ENCODE results near the gene NTN4.

The NTN4 gene

DNA sequence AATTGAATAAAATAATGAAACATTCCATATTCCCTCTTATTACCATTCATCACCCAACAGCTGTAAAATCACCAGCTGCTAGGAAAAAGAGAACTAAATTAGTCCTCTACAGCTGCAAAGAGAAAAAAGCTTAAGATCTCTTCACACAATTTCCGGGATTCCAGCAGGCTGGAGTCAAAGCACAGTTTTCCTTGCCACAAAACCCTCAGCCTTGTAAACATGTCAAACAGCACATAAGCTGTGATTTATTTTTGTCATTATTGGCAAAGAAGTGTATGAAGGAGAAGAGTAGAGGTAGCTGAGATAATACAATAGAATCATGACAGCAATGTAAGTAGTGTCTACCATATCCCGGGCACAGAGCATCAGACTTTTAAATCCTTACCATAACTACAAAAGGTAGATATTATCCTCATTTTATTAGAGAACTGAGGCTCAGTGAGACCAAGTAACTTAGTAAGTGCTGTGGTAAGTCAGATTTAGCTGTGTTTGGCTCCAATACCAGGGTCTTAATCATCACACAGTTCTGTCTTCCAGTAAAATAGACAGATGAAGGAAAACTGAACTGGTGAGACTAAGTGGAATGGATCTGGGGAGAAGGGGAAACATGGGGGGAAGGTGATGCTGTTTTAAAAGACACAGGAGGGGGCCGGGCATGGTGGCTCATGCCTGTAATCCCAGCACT, 57.3 kb downstream of the NTN4 start:
- Histone ChIP-seq H3K4me1 (ENCODE audit: insufficient read depth, poor library complexity, severe bottlenecking) (no peaks in the 10 kb centered on the region), H3K36me3 (ENCODE audit: low read depth) (peaks cover 8% of the 10 kb centered on the region), H3K9me3 (ENCODE audit: severe bottlenecking) (no peaks in the 10 kb centered on the region), H3K27me3 (ENCODE audit: insufficient read depth, poor library complexity, severe bottlenecking) (no peaks in the 10 kb centered on the region), H3K27ac (ENCODE audit: poor library complexity, severe bottlenecking) (peak overlapping the region; percentile 47), H3K4me3 (ENCODE audit: severe bottlenecking) (no peak overlapping the region)
- ATAC-seq (ENCODE audit: low read depth) (peak; percentile 92), DNase-seq (ENCODE audit: low spot score) (no peak)
- no peak for TF ChIP-seq CTCF (IDR thresholded peaks at IDR 0.05; ENCODE audit: poor library complexity, severe bottlenecking)

GRCh38 chr12:95731519-95731958, 59.0 kb downstream of the NTN4 start:
- ATAC-seq (ENCODE audit: low read depth) (no peak), DNase-seq (ENCODE audit: low spot score) (no peak)
- TF ChIP-seq CTCF (IDR thresholded peaks at IDR 0.05; ENCODE audit: poor library complexity, severe bottlenecking), result no peak
- Histone ChIP-seq H3K27ac (ENCODE audit: poor library complexity, severe bottlenecking) (no peak overlapping the region), H3K27me3 (ENCODE audit: insufficient read depth, poor library complexity, severe bottlenecking) (no peaks in the 10 kb centered on the region), H3K4me1 (ENCODE audit: insufficient read depth, poor library complexity, severe bottlenecking) (no peaks in the 10 kb centered on the region), H3K36me3 (ENCODE audit: low read depth) (peaks cover 17% of the 10 kb centered on the region), H3K9me3 (ENCODE audit: severe bottlenecking) (no peaks in the 10 kb centered on the region), H3K4me3 (ENCODE audit: severe bottlenecking) (no peak overlapping the region)

DNA sequence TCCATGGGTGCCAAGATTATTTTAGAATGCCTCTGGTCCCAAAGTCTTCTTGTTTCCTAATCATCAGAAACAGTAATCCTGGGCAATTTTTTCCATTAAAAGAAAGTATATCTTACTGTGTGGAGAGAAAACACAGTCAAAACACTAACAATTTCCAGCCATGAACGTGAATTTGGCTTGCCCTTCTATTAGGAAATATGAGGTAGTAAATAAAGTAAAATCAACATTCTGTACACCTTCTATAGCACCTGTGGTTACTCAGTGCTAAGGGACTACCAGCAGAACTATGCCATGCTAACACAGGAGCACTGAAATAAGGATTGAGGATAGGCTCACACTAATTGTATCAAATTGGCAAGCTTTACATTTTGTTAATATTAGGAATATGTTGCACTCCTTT, 60.1 kb downstream of the NTN4 start:
- Histone ChIP-seq H3K27ac (ENCODE audit: poor library complexity, severe bottlenecking) (no peak overlapping the region), H3K36me3 (ENCODE audit: low read depth) (peaks cover 17% of the 10 kb centered on the region), H3K4me3 (ENCODE audit: severe bottlenecking) (no peak overlapping the region), H3K4me1 (ENCODE audit: insufficient read depth, poor library complexity, severe bottlenecking) (no peaks in the 10 kb centered on the region), H3K9me3 (ENCODE audit: severe bottlenecking) (no peaks in the 10 kb centered on the region), H3K27me3 (ENCODE audit: insufficient read depth, poor library complexity, severe bottlenecking) (no peaks in the 10 kb centered on the region)
- DNase-seq (ENCODE audit: low spot score), result no peak
- ATAC-seq (ENCODE audit: low read depth), result no peak
- TF ChIP-seq CTCF (IDR thresholded peaks at IDR 0.05; ENCODE audit: poor library complexity, severe bottlenecking), result no peak

DNA sequence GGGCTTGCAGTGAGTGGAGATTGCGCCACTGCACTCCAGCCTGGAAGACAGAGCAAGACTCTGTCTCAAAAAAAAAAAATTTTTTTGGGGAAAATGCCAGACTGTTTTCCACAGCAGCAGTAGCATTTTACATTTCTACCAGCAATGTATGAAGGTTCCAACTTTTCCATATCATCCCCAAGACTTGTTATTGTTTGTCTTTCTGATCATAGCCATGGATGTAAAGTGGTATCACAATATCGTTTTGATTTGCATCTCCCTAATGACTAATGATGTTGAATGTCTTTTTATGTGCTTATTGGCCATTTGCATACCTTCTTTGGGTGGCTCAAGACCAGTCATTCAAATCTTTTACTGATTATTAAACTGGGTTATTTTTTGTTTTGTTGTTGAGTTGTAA, 63.7 kb downstream of the NTN4 start:
- H3K27me3 ChIP-seq (ENCODE audit: insufficient read depth, poor library complexity, severe bottlenecking), result no peaks in the 10 kb centered on the region
- no peak for TF ChIP-seq CTCF (IDR thresholded peaks at IDR 0.05; ENCODE audit: poor library complexity, severe bottlenecking)
- H3K36me3 ChIP-seq (ENCODE audit: low read depth), result peaks cover 15% of the 10 kb centered on the region
- DNase-seq (ENCODE audit: low spot score) (no peak), ATAC-seq (ENCODE audit: low read depth) (no peak)
- H3K4me1 ChIP-seq (ENCODE audit: insufficient read depth, poor library complexity, severe bottlenecking), result no peaks in the 10 kb centered on the region
- H3K27ac ChIP-seq (ENCODE audit: poor library complexity, severe bottlenecking), result no peak overlapping the region
- no peaks in the 10 kb centered on the region for H3K9me3 ChIP-seq (ENCODE audit: severe bottlenecking)
- no peak overlapping the region for H3K4me3 ChIP-seq (ENCODE audit: severe bottlenecking)

DNA sequence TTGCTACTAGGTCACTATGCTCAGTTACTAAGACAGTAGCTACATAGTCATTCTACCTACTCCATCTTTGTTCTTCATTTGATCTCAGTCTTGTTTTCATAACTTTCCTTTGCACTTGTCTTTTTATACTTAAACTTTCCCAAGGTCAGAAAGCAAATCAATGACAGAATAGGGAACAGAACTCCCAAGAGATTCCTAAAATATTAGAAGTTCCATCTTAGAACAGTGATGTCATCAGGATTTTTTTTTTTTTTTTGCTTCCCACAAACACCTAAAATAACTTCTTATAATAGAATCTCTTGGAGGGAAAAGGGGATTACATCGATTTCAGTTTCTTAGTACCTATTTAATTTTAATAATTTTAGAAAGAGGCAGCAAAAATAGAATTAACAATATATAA, 65.8 kb downstream of the NTN4 start:
- TF ChIP-seq CTCF (IDR thresholded peaks at IDR 0.05; ENCODE audit: poor library complexity, severe bottlenecking), result no peak
- H3K27ac ChIP-seq (ENCODE audit: poor library complexity, severe bottlenecking), result no peak overlapping the region
- H3K36me3 ChIP-seq (ENCODE audit: low read depth), result peaks cover 11% of the 10 kb centered on the region; the same call in 1 of the 2 replicates
- no peak overlapping the region for H3K4me3 ChIP-seq (ENCODE audit: severe bottlenecking)
- ATAC-seq (ENCODE audit: low read depth), result no peak
- H3K4me1 ChIP-seq (ENCODE audit: insufficient read depth, poor library complexity, severe bottlenecking), result peaks cover 7% of the 10 kb centered on the region
- H3K27me3 ChIP-seq (ENCODE audit: insufficient read depth, poor library complexity, severe bottlenecking), result no peaks in the 10 kb centered on the region
- no peak for DNase-seq (ENCODE audit: low spot score)
- no peaks in the 10 kb centered on the region for H3K9me3 ChIP-seq (ENCODE audit: severe bottlenecking)

Data from RWPE2 (cell line).